Thymus (tissue), 11 donors: ENCODE results near the gene RHD. TPM values are rescaled to one million over a fixed set of nuclear protein-coding genes. Genes with fewer than 3 reads are reported as not detected.
"Not testable (repeated sequence)": the region's sequence is repeated elsewhere in the genome, so short reads cannot be mapped to it uniquely, and the experiment has no call there.

Experiments used
- DNase-seq, 9 donors: peaks; one replicate each; pipeline ENCODE4 v3.0.0-alpha.2; 2013; ENCODE audit warnings: low spot score in 9 of 9, low read depth in 6 of 9, missing footprints in 1 of 9
- H3K27ac ChIP-seq, 2 donors: one replicate each; pipeline ENCODE4 v1.5.1; 2013; ENCODE audit warnings: control low read depth in 1 of 2, low read depth in 1 of 2, low read length in 1 of 2, mild to moderate bottlenecking in 1 of 2, moderate library complexity in 1 of 2
- H3K27me3 ChIP-seq, 2 donors: one replicate each; pipeline ENCODE4 v1.5.1; 2013; ENCODE audit warnings: low read length in 1 of 2; ENCODE audit not compliant: control insufficient read depth in 2 of 2, insufficient read depth in 1 of 2
- H3K36me3 ChIP-seq, 2 donors: one replicate each; pipeline ENCODE4 v1.5.1; 2013; ENCODE audit warnings: low read length in 1 of 2, mild to moderate bottlenecking in 1 of 2, moderate library complexity in 1 of 2; ENCODE audit not compliant: control insufficient read depth in 2 of 2, insufficient read depth in 2 of 2
- H3K4me1 ChIP-seq, 2 donors: one replicate each; pipeline ENCODE4 v1.5.1; 2013; ENCODE audit warnings: low read length in 2 of 2; ENCODE audit not compliant: control insufficient read depth in 2 of 2, insufficient read depth in 2 of 2
- H3K4me3 ChIP-seq, 2 donors: one replicate each; pipeline ENCODE4 v1.5.1; 2013; ENCODE audit warnings: low read length in 2 of 2, control low read depth in 1 of 2, mild to moderate bottlenecking in 1 of 2
- H3K9me3 ChIP-seq, 2 donors: one replicate each; pipeline ENCODE4 v1.5.1; 2013; ENCODE audit warnings: low read length in 1 of 2, mild to moderate bottlenecking in 1 of 2; ENCODE audit not compliant: control insufficient read depth in 2 of 2, insufficient read depth in 1 of 2
- WGBS: extraction: QIAGEN DNeasy Blood & Tissue Kit; methylation state at CpG from one replicate; pipeline ENCODE4 v1.1.7; 2013; 5-methylcytosine and 5-hydroxymethylcytosine counted together
- polyA plus RNA-seq: library from polyadenylated mRNA; stranded (reverse); fragments of 200-250 nt; gene quantifications from one replicate; pipeline ENCODE4 v1.2.3, GENCODE V29; 2013
- total RNA-seq: library from RNA; stranded (reverse); fragments of 120-200 nt; gene quantifications from one replicate; pipeline ENCODE4 v1.2.4, GENCODE V29; 2013
- donor health status: healthy.

Gene RHD
- total and polyA plus RNA-seq, 2 donors = 0.09 to 0.61 TPM

DNA sequence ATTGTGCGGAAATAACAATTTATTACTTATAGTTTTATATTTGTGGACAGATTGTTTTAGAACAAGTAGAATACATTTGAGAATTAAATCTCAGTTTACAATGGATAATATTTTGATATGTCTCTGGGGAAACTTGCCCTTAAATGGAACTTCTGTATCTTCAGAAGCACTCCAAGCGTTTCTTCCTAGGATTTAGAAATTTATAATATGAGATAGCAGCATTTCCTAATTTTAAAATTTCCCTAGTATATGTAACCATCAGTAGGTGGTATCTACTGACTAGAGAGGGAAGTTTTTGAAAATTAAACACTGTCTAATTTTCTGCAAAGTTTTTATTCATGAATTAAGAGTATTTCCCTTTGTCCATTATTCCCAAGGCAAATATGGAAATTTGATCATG is 21.1 kb downstream of the RHD start:
- WGBS = 96% methylated on average over 2 of the region's 2 CpGs
- not testable (repeated sequence) for H3K4me1 ChIP-seq, H3K4me3 ChIP-seq, H3K27me3 ChIP-seq, H3K9me3 ChIP-seq, DNase-seq, H3K36me3 ChIP-seq, H3K27ac ChIP-seq

DNA sequence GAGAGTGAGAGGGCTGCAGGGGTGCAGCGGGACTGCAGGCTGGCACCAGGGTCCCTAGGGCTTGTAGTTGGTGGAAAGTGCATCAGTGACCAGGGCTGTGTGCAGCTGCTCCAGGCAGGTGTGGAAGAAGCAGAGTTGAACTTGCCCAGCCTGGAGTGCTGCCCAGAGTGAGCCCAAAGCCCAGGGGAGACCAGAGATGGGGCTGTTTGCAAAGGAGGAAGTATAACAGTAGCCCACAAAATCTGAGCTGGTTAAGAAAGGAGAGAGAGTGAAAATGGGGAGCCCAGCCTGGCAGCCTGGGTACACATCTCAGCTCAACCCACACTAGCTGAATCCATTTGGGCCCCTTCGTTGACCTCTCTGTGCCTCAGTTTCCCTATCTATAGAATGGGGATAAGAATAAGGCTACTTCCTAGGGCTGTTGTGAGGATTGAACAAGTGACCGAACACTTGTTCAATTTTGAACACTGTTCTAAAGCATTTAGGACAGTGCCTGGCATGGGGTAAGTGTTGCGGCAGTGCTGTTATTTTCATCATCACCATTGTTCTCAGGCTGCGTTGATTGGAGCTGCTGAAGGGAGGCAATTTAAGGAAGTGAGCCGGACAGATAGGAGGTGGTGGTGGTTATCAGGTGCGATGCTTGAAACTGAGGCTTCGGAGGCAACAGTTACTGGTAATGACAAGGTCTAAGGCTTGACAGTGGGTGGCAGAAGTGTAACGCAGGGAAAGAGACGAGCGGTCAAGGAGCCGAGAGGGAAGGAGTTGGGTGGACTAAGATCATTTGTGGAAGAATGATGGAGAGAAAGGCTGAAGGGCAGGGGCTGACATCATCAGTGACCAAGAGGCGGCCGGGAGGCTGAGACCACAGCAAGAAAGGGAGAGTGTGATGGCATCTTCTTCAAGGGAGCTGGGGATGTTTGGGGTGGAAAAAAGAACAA is 22.8 kb downstream of the RHD start:
- H3K27ac ChIP-seq, H3K9me3 ChIP-seq, H3K27me3 ChIP-seq, H3K4me3 ChIP-seq, H3K4me1 ChIP-seq, DNase-seq, H3K36me3 ChIP-seq: not testable (repeated sequence)
- 98% methylated on average over 5 of the region's 14 CpGs for whole genome bisulfite sequencing

DNA sequence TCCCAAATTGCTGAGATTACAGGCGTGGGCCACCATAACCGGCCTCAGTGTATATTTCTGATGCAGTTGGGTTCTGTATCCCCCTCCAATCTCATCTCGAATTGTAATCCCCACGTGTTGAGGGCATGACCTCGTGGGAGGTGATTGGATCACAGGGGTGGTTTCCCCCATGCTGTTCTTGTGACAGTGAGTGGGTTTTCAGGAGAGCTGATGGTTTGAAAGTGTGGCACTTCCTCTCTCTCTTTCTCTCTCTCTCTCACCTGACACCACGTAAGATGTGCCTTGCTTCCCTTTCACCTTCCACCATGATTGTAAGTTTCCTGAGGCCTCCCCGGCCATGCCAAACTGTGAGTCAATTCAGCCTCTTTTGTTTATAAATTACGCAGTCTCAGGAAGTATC is 24.2 kb downstream of the RHD start:
- H3K27ac ChIP-seq, H3K27me3 ChIP-seq, H3K9me3 ChIP-seq, H3K36me3 ChIP-seq, H3K4me1 ChIP-seq, DNase-seq, H3K4me3 ChIP-seq: not testable (repeated sequence)
- WGBS = 91% methylated on average over 8 of the region's 8 CpGs

DNA sequence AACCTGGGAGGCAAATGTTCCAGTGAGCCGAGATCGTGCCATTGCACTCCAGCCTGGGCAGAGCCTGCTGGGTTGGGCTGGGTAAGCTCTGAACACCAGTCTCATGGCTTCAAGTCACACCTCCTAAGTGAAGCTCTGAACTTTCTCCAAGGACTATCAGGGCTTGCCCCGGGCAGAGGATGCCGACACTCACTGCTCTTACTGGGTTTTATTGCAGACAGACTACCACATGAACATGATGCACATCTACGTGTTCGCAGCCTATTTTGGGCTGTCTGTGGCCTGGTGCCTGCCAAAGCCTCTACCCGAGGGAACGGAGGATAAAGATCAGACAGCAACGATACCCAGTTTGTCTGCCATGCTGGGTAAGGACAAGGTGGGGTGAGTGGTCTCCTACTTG is 28.4 kb downstream of the RHD start:
- H3K4me3 ChIP-seq, H3K4me1 ChIP-seq: not testable (repeated sequence)
- 97% methylated on average over 9 of the region's 9 CpGs for WGBS

DNA sequence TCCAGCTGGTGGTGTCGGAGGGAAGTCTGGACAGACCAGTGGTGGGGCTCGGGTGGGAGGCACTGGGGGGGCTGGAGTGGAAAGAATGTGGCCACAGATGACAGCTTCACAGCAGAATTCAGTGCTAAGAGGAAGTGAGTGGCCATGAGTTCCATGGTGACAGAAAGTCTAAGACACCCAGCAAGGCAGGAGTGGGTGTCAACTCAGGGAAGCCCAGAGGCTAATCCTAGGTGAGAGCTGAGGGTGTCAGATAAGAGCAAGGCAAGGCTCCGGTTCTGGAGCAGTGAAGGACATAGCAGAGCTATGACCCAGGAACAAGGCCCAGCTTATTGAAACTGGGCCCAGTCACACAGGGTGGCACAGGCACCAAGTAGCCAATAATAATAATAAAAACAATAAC is 30.0 kb downstream of the RHD start:
- not testable (repeated sequence) for H3K4me3 ChIP-seq, H3K36me3 ChIP-seq, H3K4me1 ChIP-seq, DNase-seq, H3K27me3 ChIP-seq, H3K27ac ChIP-seq, H3K9me3 ChIP-seq
- 76% methylated on average over 3 of the region's 3 CpGs for WGBS

More for the DNA sequence above, 28.4 kb downstream of the RHD start:
- not testable (repeated sequence) for H3K27ac ChIP-seq, H3K9me3 ChIP-seq, H3K27me3 ChIP-seq, DNase-seq, H3K36me3 ChIP-seq

DNA sequence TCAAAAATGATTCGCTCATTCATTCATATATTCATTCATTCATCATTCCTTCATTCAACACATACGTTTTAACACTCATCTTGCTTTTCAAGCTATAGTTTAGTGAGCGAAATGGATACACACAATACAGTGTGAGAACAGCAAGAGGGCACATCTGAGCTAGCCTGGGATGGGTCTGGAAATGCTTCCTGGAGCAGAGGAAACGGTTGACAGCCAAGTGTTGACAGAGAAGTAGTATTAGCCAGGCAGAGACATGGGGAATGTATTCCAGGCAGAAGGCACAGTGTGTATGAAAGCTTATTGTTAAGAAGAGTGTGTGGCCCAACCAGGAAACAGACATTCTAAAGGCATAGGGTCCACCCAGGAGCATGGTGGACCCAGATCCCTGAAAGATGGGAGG is 32.6 kb downstream of the RHD start:
- not testable (repeated sequence) for H3K27ac ChIP-seq, DNase-seq, H3K4me1 ChIP-seq, H3K9me3 ChIP-seq, H3K27me3 ChIP-seq, H3K4me3 ChIP-seq, H3K36me3 ChIP-seq
- WGBS = 87% methylated on average over 4 of the region's 4 CpGs

DNA sequence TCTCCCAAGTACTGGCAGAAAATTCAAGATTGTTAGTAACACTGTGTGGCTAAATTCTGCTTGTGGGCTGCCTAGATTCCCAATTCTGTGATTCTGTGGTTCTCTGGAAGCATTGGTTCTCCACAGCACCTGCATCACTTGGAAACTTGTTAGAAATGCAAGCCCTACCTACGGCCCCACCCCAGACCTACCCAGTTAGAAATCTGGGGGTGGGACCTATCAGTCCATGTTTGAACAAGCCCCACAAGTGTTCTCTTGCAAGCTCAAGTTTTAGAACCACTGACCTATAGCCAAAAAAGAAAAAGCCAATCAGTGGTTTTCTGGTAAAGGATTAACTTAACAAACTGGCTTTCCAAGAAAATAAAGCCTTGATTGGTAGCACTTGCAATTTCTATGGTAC is 35.9 kb downstream of the RHD start:
- no CpG with 5 or more reads among the region's 1 CpG for WGBS
- not testable (repeated sequence) for H3K36me3 ChIP-seq, H3K27ac ChIP-seq, H3K4me1 ChIP-seq, DNase-seq, H3K27me3 ChIP-seq, H3K9me3 ChIP-seq, H3K4me3 ChIP-seq

DNA sequence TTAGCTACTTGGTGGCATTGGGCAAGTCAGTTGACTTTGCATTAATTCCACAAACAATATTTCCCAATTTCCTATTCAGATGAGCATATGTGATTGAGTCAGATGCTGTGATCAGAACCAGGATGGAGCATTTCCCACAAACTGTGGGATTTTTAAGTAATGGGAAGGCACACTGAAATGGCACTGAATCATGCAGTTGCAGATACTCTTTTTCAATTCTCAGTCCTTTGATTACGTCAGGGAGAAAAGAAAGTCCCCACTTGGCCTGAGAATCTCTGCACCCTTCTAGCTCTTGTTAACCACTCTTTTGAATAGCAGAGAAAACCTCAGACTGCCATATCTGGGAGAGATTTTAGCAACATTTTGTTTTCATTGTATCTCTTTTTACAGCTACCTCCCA is 36.8 kb downstream of the RHD start:
- H3K4me1 ChIP-seq, H3K27me3 ChIP-seq, H3K27ac ChIP-seq, DNase-seq, H3K9me3 ChIP-seq, H3K4me3 ChIP-seq, H3K36me3 ChIP-seq: not testable (repeated sequence)
- 96% methylated on average over 1 of the region's 1 CpG for WGBS

DNA sequence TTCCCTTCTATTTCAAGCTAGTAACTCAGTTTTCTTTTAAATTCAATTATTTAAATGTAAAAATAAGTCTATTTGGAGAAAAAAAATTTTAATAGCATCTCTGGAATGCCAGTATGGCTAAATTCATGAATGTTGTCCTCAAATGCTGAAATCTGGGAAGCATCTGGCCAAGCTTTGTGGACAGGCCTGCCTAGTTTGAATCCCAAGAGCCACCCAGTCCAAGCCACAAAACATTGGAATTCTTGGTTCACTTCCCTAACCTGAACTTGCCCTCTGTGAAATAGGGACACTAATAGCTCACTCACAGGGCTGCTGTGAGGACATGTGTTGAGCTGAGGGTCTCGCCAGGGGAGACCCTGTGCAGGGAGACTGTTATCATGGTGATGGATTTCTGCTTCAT is 37.2 kb downstream of the RHD start:
- not testable (repeated sequence) for H3K27ac ChIP-seq, H3K27me3 ChIP-seq, H3K36me3 ChIP-seq, H3K4me1 ChIP-seq, DNase-seq, H3K4me3 ChIP-seq, H3K9me3 ChIP-seq
- 93% methylated on average over 1 of the region's 1 CpG for WGBS
